T-cell (primary cell): ENCODE data around the gene CLEC1A. TPM values are rescaled to one million over a fixed set of nuclear protein-coding genes. Genes with fewer than 3 reads are reported as not detected.

Experiments used
- ATAC-seq, 4 experiments: fragments of 200-7000 bp in 3 of 4; fragments of 150-1000 bp in 1 of 4; cut with Tn5 transposase; replicated peaks in 1 of 4; 1 replicate in 3 of 4; 2 replicates in 1 of 4; pipeline ENCODE4 v1.10.0; 2021; ENCODE audit warnings: moderate library complexity in 3 of 4, mild to moderate bottlenecking in 2 of 4, moderate number of reproducible peaks in 1 of 4
- CTCF ChIA-PET, 2 donors: fragments of 300-600 bp; sonication (Branson Sonifier 250); formaldehyde crosslinking; loops; one replicate each; lab custom pipeline; 2022; ENCODE audit warnings: antibody characterized with exemption in 2 of 2; lab: Charles Lee
- POLR2A ChIA-PET, 2 donors: fragments of 300-600 bp; sonication (Branson Sonifier 250); formaldehyde crosslinking; loops; one replicate each; lab custom pipeline; 2022; ENCODE audit warnings: antibody characterized with exemption in 2 of 2; lab: Charles Lee
- DNase-seq, 35 experiments: peaks; one replicate each; pipeline versions ENCODE4 v3.0.0 to v3.0.0-alpha.2; 2013 to 2023
- H3K27ac ChIP-seq: one replicate; pipeline ENCODE4 v1.5.1; 2013; ENCODE audit warnings: low read length
- H3K27me3 ChIP-seq, 2 experiments: replicated peaks in 1 of 2; 1 replicate in 1 of 2; 2 replicates in 1 of 2; pipeline versions ENCODE4 v1.6.1 to v1.7.0; 2013; ENCODE audit warnings: low read length in 1 of 2, mixed read lengths in 1 of 2; ENCODE audit not compliant: control insufficient read depth in 2 of 2, insufficient read depth in 2 of 2; ENCODE audit errors: extremely low read depth in 1 of 2
- H3K36me3 ChIP-seq, 2 donors: 1 replicate in 1 of 2; 2 replicates in 1 of 2; pipeline versions ENCODE4 v1.6.1 to v1.7.0; 2013; ENCODE audit warnings: low read length in 1 of 2; ENCODE audit not compliant: control insufficient read depth in 2 of 2, insufficient read depth in 1 of 2; ENCODE audit errors: extremely low read depth in 1 of 2
- H3K4me1 ChIP-seq, 2 experiments: 1 replicate in 1 of 2; 2 replicates in 1 of 2; pipeline versions ENCODE4 v1.6.1 to v1.7.0; 2013; ENCODE audit warnings: low read length in 2 of 2, mixed read lengths in 1 of 2; ENCODE audit not compliant: insufficient read depth in 2 of 2, control insufficient read depth in 1 of 2; ENCODE audit errors: extremely low read depth in 1 of 2
- H3K4me3 ChIP-seq, 2 donors: 1 replicate in 1 of 2; 2 replicates in 1 of 2; pipeline versions ENCODE4 v1.5.1 to v1.7.0; 2013; ENCODE audit warnings: mild to moderate bottlenecking in 2 of 2, low read length in 1 of 2, moderate library complexity in 1 of 2; ENCODE audit not compliant: control insufficient read depth in 1 of 2; ENCODE audit errors: extremely low read depth in 1 of 2
- H3K9me3 ChIP-seq: 2 replicates; pipeline ENCODE4 v1.7.0; 2013
- H3K27ac Mint-ChIP-seq, 2 donors: one replicate each; pipeline ENCODE4 v1.8.0; 2020 to 2021; ENCODE audit warnings: mild to moderate bottlenecking in 2 of 2, mixed read lengths in 2 of 2
- H3K27me3 Mint-ChIP-seq, 2 donors: one replicate each; pipeline ENCODE4 v1.8.0; 2021 to 2022; ENCODE audit warnings: mixed read lengths in 2 of 2
- H3K36me3 Mint-ChIP-seq: one replicate; pipeline ENCODE4 v1.8.0; 2021; ENCODE audit warnings: mixed read lengths
- H3K4me1 Mint-ChIP-seq, 3 donors: one replicate each; pipeline ENCODE4 v1.8.0; 2020 to 2022; ENCODE audit warnings: mixed read lengths in 3 of 3, mild to moderate bottlenecking in 1 of 3
- H3K4me3 Mint-ChIP-seq, 3 donors: one replicate each; pipeline ENCODE4 v1.8.0; 2020 to 2022; ENCODE audit warnings: mild to moderate bottlenecking in 3 of 3, mixed read lengths in 3 of 3, moderate library complexity in 3 of 3
- H3K9me3 Mint-ChIP-seq, 3 donors: one replicate each; pipeline ENCODE4 v1.8.0; 2020 to 2022; ENCODE audit warnings: mixed read lengths in 3 of 3
- WGBS: methylation state at CpG from one replicate; pipeline ENCODE4 v1.1.5; 2013; ENCODE audit warnings: missing lambda C conversion rate; ENCODE audit not compliant: insufficient coverage; 5-methylcytosine and 5-hydroxymethylcytosine counted together
- total RNA-seq, 35 experiments: library from RNA in 6 of 35; stranded (reverse) in 6 of 35; fragments of 120-200 nt in 1 of 35; gene quantifications; one replicate each; pipeline versions ENCODE4 v1.2.1 to v1.2.4 and lab custom pipeline; 2013 to 2026

The CLEC1A gene
- total RNA-seq, 5 donors from 2014 or later (not counting 1 experiment from before 2014, with no cell fraction given), result not detected

- Mint-ChIP-seq H3K9me3 (peaks cover 3 to 12% (median 9%) of the 10 kb centered on the region in 3 donors), H3K27me3 (peaks cover 12 to 16% of the 10 kb centered on the region in 2 donors)
Measured at GRCh38 chr12:10082117-10082874, 16.5 kb downstream of the CLEC1A start.

GRCh38 chr12:10075451-10075850, 23.3 kb downstream of the CLEC1A start:
- DNase-seq, result no peak
- H3K4me1 ChIP-seq, result no peaks in the 10 kb centered on the region
- no peaks in the 10 kb centered on the region for H3K9me3 ChIP-seq
- no peak for ATAC-seq
- H3K27ac ChIP-seq, result no peak overlapping the region
- H3K27me3 ChIP-seq, result peaks cover 0 to 12% of the 10 kb centered on the region in 2 experiments
- CTCF ChIA-PET, result no interaction called here
- no peaks in the 10 kb centered on the region for H3K4me1 Mint-ChIP-seq
- no peaks in the 10 kb centered on the region for H3K36me3 ChIP-seq
- H3K9me3 Mint-ChIP-seq, result no peaks in the 10 kb centered on the region
- POLR2A ChIA-PET, result no interaction called here
- H3K27ac Mint-ChIP-seq, result no peak overlapping the region
- peaks cover 9 to 12% of the 10 kb centered on the region in 2 donors for H3K27me3 Mint-ChIP-seq
- H3K36me3 Mint-ChIP-seq, result no peaks in the 10 kb centered on the region
- no peak overlapping the region for H3K4me3 Mint-ChIP-seq
- no peak overlapping the region for H3K4me3 ChIP-seq

More at GRCh38 chr12:10082117-10082874, 16.5 kb downstream of the CLEC1A start:
- H3K4me1 Mint-ChIP-seq, result no peaks in the 10 kb centered on the region
- H3K36me3 Mint-ChIP-seq, result peaks cover 3% of the 10 kb centered on the region
- CTCF ChIA-PET, result interaction anchor here in 1 of 2 donors (0.5 kb wide), 1 partner anchor 1819 kb away, joined by 3 read pairs; no protein-coding TSS in a partner anchor
- Histone ChIP-seq H3K4me3 (no peak overlapping the region), H3K9me3 (no peaks in the 10 kb centered on the region), H3K36me3 (no peaks in the 10 kb centered on the region), H3K27ac (no peak overlapping the region), H3K27me3 (peaks cover 0 to 13% of the 10 kb centered on the region in 2 experiments), H3K4me1 (no peaks in the 10 kb centered on the region)
- WGBS, result 63% methylated on average over 4 of the region's 5 CpGs
- H3K4me3 Mint-ChIP-seq, result no peak overlapping the region
- H3K27ac Mint-ChIP-seq, result no peak overlapping the region
- POLR2A ChIA-PET, result no interaction called here
- ATAC-seq (no peak), DNase-seq (no peak)

- CTCF ChIA-PET, result no interaction called here
- Mint-ChIP-seq H3K4me3 (no peak overlapping the region), H3K27ac (no peak overlapping the region), H3K9me3 (no peaks in the 10 kb centered on the region), H3K4me1 (no peaks in the 10 kb centered on the region), H3K36me3 (no peaks in the 10 kb centered on the region), H3K27me3 (peaks cover 11 to 16% of the 10 kb centered on the region in 2 donors)
- no peaks in the 10 kb centered on the region for H3K36me3 ChIP-seq
- no peak overlapping the region for H3K4me3 ChIP-seq
- WGBS, result 67% methylated on average over 1 of the region's 5 CpGs
- H3K4me1 ChIP-seq, result no peaks in the 10 kb centered on the region
- no peak for ATAC-seq
- H3K9me3 ChIP-seq, result no peaks in the 10 kb centered on the region
- H3K27ac ChIP-seq, result no peak overlapping the region
- POLR2A ChIA-PET, result no interaction called here
- no peak for DNase-seq
- H3K27me3 ChIP-seq, result peaks cover 0 to 8% of the 10 kb centered on the region in 2 experiments
Measured at GRCh38 chr12:10073261-10073660, 25.5 kb downstream of the CLEC1A start.

DNA sequence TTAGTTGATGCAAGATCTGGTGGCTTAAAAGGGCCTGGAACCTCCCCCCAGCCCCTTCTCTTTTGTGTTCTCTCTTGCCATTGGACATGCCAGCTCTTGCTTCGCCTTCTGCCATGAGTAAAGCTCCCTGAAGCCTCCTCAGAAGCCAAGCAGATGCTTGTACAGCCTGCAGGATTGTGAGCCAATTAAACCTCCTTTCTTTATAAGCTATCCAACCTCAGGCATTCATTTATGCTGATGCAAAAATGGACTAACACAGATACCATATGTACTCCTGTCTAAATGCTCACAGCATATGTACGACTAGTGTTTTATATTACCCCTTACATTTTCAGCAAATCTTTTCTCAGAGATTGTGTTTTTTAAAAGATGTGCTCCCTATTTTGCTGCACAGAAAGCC, 26.7 kb downstream of the CLEC1A start:
- ATAC-seq, result no peak
- no peaks in the 10 kb centered on the region for H3K4me1 ChIP-seq
- no peaks in the 10 kb centered on the region for H3K36me3 ChIP-seq
- POLR2A ChIA-PET, result interaction anchor here in 1 of 2 donors (0.6 kb wide), 1 partner anchor 1369 kb away, joined by 3 read pairs; no protein-coding TSS in a partner anchor
- peaks cover 0 to 8% of the 10 kb centered on the region in 2 experiments for H3K27me3 ChIP-seq
- WGBS, result 100% methylated on average over 1 of the region's 2 CpGs
- H3K4me1 Mint-ChIP-seq, result no peaks in the 10 kb centered on the region
- H3K36me3 Mint-ChIP-seq, result no peaks in the 10 kb centered on the region
- no peak for DNase-seq
- peaks cover 14 to 15% of the 10 kb centered on the region in 2 donors for H3K27me3 Mint-ChIP-seq
- no peak overlapping the region for H3K27ac Mint-ChIP-seq
- H3K27ac ChIP-seq, result no peak overlapping the region
- H3K9me3 Mint-ChIP-seq, result no peaks in the 10 kb centered on the region
- no peak overlapping the region for H3K4me3 ChIP-seq
- no peak overlapping the region for H3K4me3 Mint-ChIP-seq
- H3K9me3 ChIP-seq, result no peaks in the 10 kb centered on the region
- CTCF ChIA-PET, result interaction anchor here in 1 of 2 donors (0.6 kb wide), 1 partner anchor 395 kb away, joined by 3 read pairs; no protein-coding TSS in a partner anchor

DNA sequence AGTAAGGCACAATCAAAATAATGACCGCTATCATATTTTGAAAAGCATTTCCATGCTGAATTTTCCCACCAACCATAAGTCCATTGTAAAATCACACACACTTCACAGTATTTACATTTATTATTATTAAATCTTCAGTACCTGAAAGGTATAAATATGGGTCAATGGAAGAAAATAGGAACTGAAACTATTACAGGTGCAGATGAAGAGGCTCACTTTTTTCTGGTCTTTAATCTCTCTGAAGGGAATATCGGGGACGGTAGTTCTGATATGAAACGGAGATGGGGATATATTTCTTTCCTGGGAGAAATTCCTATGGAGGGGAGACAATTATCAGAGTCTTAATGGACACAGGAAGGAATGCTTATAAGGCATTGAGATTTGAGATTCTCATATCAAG, 28.4 kb downstream of the CLEC1A start:
- Mint-ChIP-seq H3K4me3 (no peak overlapping the region), H3K36me3 (no peaks in the 10 kb centered on the region), H3K27ac (no peak overlapping the region), H3K4me1 (no peaks in the 10 kb centered on the region), H3K27me3 (peaks cover 17 to 20% of the 10 kb centered on the region in 2 donors), H3K9me3 (no peaks in the 10 kb centered on the region)
- ChIA-PET POLR2A (no interaction called here), CTCF (no interaction called here)
- WGBS, result 60% methylated on average over 3 of the region's 4 CpGs
- H3K27ac ChIP-seq, result no peak overlapping the region
- H3K36me3 ChIP-seq, result no peaks in the 10 kb centered on the region
- no peaks in the 10 kb centered on the region for H3K4me1 ChIP-seq
- peaks cover 0 to 8% of the 10 kb centered on the region in 2 experiments for H3K27me3 ChIP-seq
- DNase-seq, result no peak
- H3K4me3 ChIP-seq, result no peak overlapping the region
- no peak for ATAC-seq
- H3K9me3 ChIP-seq, result no peaks in the 10 kb centered on the region

- Mint-ChIP-seq H3K9me3 (no peaks in the 10 kb centered on the region), H3K27me3 (peaks cover 17 to 20% of the 10 kb centered on the region in 2 donors), H3K36me3 (no peaks in the 10 kb centered on the region), H3K27ac (no peak overlapping the region), H3K4me3 (no peak overlapping the region), H3K4me1 (no peaks in the 10 kb centered on the region)
- ChIA-PET CTCF (no interaction called here), POLR2A (no interaction called here)
- Histone ChIP-seq H3K9me3 (no peaks in the 10 kb centered on the region), H3K27ac (no peak overlapping the region), H3K4me3 (no peak overlapping the region), H3K27me3 (peaks cover 0 to 8% of the 10 kb centered on the region in 2 experiments), H3K36me3 (no peaks in the 10 kb centered on the region), H3K4me1 (no peaks in the 10 kb centered on the region)
- 31% methylated on average over 3 of the region's 3 CpGs for WGBS
- DNase-seq (no peak), ATAC-seq (no peak)
Measured at GRCh38 chr12:10069976-10070375, 28.8 kb downstream of the CLEC1A start.
